Measurements from ENCODE around the gene RUFY3. TPM values are rescaled to one million over a fixed set of nuclear protein-coding genes. Genes with fewer than 3 reads are reported as not detected.

The RUFY3 gene
- total RNA-seq, 1 donor from 2014 or later, result 74.9 TPM

GRCh38 chr4:70818173-70818855, 96.5 kb downstream of the RUFY3 start:
- no peaks in the 10 kb centered on the region for H3K9me3 Mint-ChIP-seq
- H3K27ac Mint-ChIP-seq, result no peak overlapping the region
- TF ChIP-seq CTCF (conservative IDR thresholded peaks at IDR 0.05), result no peak
- H3K4me1 Mint-ChIP-seq (ENCODE audit: unreplicated experiment), result no peaks in the 10 kb centered on the region
- no peaks in the 10 kb centered on the region for H3K27me3 Mint-ChIP-seq
- H3K4me3 Mint-ChIP-seq, result no peak overlapping the region
- H3K36me3 Mint-ChIP-seq, result peaks cover 23% of the 10 kb centered on the region
- no peak for DNase-seq (ENCODE audit: extremely low spot score, unreplicated experiment)

- no peak for TF ChIP-seq CTCF (conservative IDR thresholded peaks at IDR 0.05)
- Mint-ChIP-seq H3K9me3 (no peaks in the 10 kb centered on the region), H3K27ac (no peak overlapping the region), H3K36me3 (peaks cover 23% of the 10 kb centered on the region), H3K27me3 (no peaks in the 10 kb centered on the region), H3K4me3 (no peak overlapping the region), H3K4me1 (ENCODE audit: unreplicated experiment) (no peaks in the 10 kb centered on the region)
- no peak for DNase-seq (ENCODE audit: extremely low spot score, unreplicated experiment)
Measured at GRCh38 chr4:70818921-70819320, 97.2 kb downstream of the RUFY3 start.

GRCh38 chr4:70829015-70829414, 107.3 kb downstream of the RUFY3 start:
- H3K27ac Mint-ChIP-seq, result no peak overlapping the region
- H3K9me3 Mint-ChIP-seq, result no peaks in the 10 kb centered on the region
- no peaks in the 10 kb centered on the region for H3K27me3 Mint-ChIP-seq
- H3K36me3 Mint-ChIP-seq, result peaks cover 35% of the 10 kb centered on the region
- no peaks in the 10 kb centered on the region for H3K4me1 Mint-ChIP-seq (ENCODE audit: unreplicated experiment)
- DNase-seq (ENCODE audit: extremely low spot score, unreplicated experiment), result no peak
- no peak for TF ChIP-seq CTCF (conservative IDR thresholded peaks at IDR 0.05)
- no peak overlapping the region for H3K4me3 Mint-ChIP-seq

- peaks cover 38% of the 10 kb centered on the region for H3K36me3 Mint-ChIP-seq
- H3K9me3 Mint-ChIP-seq, result no peaks in the 10 kb centered on the region
- no peak overlapping the region for H3K27ac Mint-ChIP-seq
- no peaks in the 10 kb centered on the region for H3K27me3 Mint-ChIP-seq
- DNase-seq (ENCODE audit: extremely low spot score, unreplicated experiment), result no peak
- H3K4me1 Mint-ChIP-seq (ENCODE audit: unreplicated experiment), result no peaks in the 10 kb centered on the region
- no peak overlapping the region for H3K4me3 Mint-ChIP-seq
- TF ChIP-seq CTCF (conservative IDR thresholded peaks at IDR 0.05), result no peak
Measured at GRCh38 chr4:70829492-70829891, 107.7 kb downstream of the RUFY3 start.

GRCh38 chr4:70830054-70830453, 108.3 kb downstream of the RUFY3 start:
- H3K27ac Mint-ChIP-seq, result no peak overlapping the region
- no peak for DNase-seq (ENCODE audit: extremely low spot score, unreplicated experiment)
- no peaks in the 10 kb centered on the region for H3K9me3 Mint-ChIP-seq
- TF ChIP-seq CTCF (conservative IDR thresholded peaks at IDR 0.05), result no peak
- peaks cover 42% of the 10 kb centered on the region for H3K36me3 Mint-ChIP-seq
- H3K4me1 Mint-ChIP-seq (ENCODE audit: unreplicated experiment), result no peaks in the 10 kb centered on the region
- no peak overlapping the region for H3K4me3 Mint-ChIP-seq
- no peaks in the 10 kb centered on the region for H3K27me3 Mint-ChIP-seq

Data from type B pancreatic cell (in vitro differentiated cells).